Eye (tissue), 1 donor: ENCODE data around the gene ENOX2.

ENCODE experiments used
- DNase-seq: peaks from one replicate; pipeline ENCODE4 v3.0.0-alpha.2; 2015

The ENOX2 gene

GRCh38 chrX:130879869-130880268 is 23.1 kb downstream of the ENOX2 start:
- no peak for DNase-seq

- no peak for DNase-seq
These were observed 24.4 kb downstream of the ENOX2 start for GRCh38 chrX:130878350-130879341.

- DNase-seq = no peak
These were observed 25.1 kb downstream of the ENOX2 start for GRCh38 chrX:130877892-130878341.

GRCh38 chrX:130876226-130876625 is 26.8 kb downstream of the ENOX2 start:
- DNase-seq = no peak

- DNase-seq = no peak
These were observed 28.3 kb downstream of the ENOX2 start for GRCh38 chrX:130874751-130875150.

- no peak for DNase-seq
These were observed 33.8 kb downstream of the ENOX2 start for GRCh38 chrX:130869239-130869638.

GRCh38 chrX:130861462-130861861 is 41.5 kb downstream of the ENOX2 start:
- DNase-seq = no peak

- DNase-seq = no peak
These were observed 45.8 kb downstream of the ENOX2 start for GRCh38 chrX:130857207-130857606.

GRCh38 chrX:130851569-130851968 is 51.4 kb downstream of the ENOX2 start:
- no peak for DNase-seq

GRCh38 chrX:130848763-130849162 is 54.2 kb downstream of the ENOX2 start:
- no peak for DNase-seq

- DNase-seq = no peak
These were observed 56.3 kb downstream of the ENOX2 start for GRCh38 chrX:130846746-130847145.

GRCh38 chrX:130841776-130842175 is 61.2 kb downstream of the ENOX2 start:
- peak; percentile 30 for DNase-seq

GRCh38 chrX:130840345-130840744 is 62.7 kb downstream of the ENOX2 start:
- no peak for DNase-seq

- peak; percentile 8 for DNase-seq
These were observed 66.6 kb downstream of the ENOX2 start for GRCh38 chrX:130836447-130836846.

GRCh38 chrX:130834830-130835229 is 68.2 kb downstream of the ENOX2 start:
- DNase-seq = no peak

GRCh38 chrX:130834149-130834548 is 68.9 kb downstream of the ENOX2 start:
- no peak for DNase-seq

GRCh38 chrX:130831347-130831722 is 71.7 kb downstream of the ENOX2 start:
- DNase-seq = no peak

GRCh38 chrX:130830599-130831346 is 72.2 kb downstream of the ENOX2 start:
- no peak for DNase-seq

- no peak for DNase-seq
These were observed 73.2 kb downstream of the ENOX2 start for GRCh38 chrX:130829526-130830515.

GRCh38 chrX:130828641-130829040 is 74.4 kb downstream of the ENOX2 start:
- no peak for DNase-seq

- DNase-seq = no peak
These were observed 75.4 kb downstream of the ENOX2 start for GRCh38 chrX:130827648-130828047.

GRCh38 chrX:130826249-130826648 is 76.8 kb downstream of the ENOX2 start:
- no peak for DNase-seq

- DNase-seq = no peak
These were observed 77.5 kb downstream of the ENOX2 start for GRCh38 chrX:130825525-130825924.
